Mesenchymal stem cell (in vitro differentiated cells and primary cell): Measurements from ENCODE around the gene CBX2.

Experiments used
- DNase-seq: peaks from one replicate; pipeline ENCODE4 v3.0.0-alpha.2; 2013
- H2AFZ ChIP-seq: one replicate; pipeline ENCODE4 v1.6.1; 2013; ENCODE audit warnings: low read depth, mild to moderate bottlenecking, control low read depth, inconsistent platforms, low read length, moderate library complexity
- H2AK5ac ChIP-seq: 2 replicates; pipeline ENCODE4 v1.6.1; 2013; ENCODE audit warnings: low read length, moderate library complexity, mild to moderate bottlenecking, inconsistent platforms; ENCODE audit not compliant: severe bottlenecking
- H2BK120ac ChIP-seq: one replicate; pipeline ENCODE4 v1.6.1; 2013; ENCODE audit warnings: low read depth, mild to moderate bottlenecking, inconsistent platforms, low read length, moderate library complexity
- H2BK12ac ChIP-seq, 2 experiments: one replicate each; pipeline ENCODE4 v1.6.1; 2013; ENCODE audit warnings: inconsistent platforms in 2 of 2, low read length in 2 of 2, mild to moderate bottlenecking in 2 of 2, moderate library complexity in 2 of 2, control low read depth in 1 of 2
- H2BK15ac ChIP-seq: one replicate; pipeline ENCODE4 v1.6.1; 2013; ENCODE audit warnings: mild to moderate bottlenecking, low read depth, inconsistent platforms; ENCODE audit not compliant: poor library complexity, severe bottlenecking
- H2BK5ac ChIP-seq: 2 replicates; pipeline ENCODE4 v1.6.1; 2013; ENCODE audit warnings: low read depth, mild to moderate bottlenecking, low read length, control low read depth, inconsistent platforms; ENCODE audit not compliant: poor library complexity, severe bottlenecking
- H3K14ac ChIP-seq, 2 experiments: one replicate each; pipeline ENCODE4 v1.6.1; 2013; ENCODE audit warnings: inconsistent platforms in 2 of 2, low read length in 2 of 2, control low read depth in 1 of 2, mild to moderate bottlenecking in 1 of 2, moderate library complexity in 1 of 2
- H3K18ac ChIP-seq, 2 experiments: one replicate each; pipeline ENCODE4 v1.6.1; 2013; ENCODE audit warnings: inconsistent platforms in 2 of 2, low read length in 2 of 2, control low read depth in 1 of 2, low read depth in 1 of 2, mild to moderate bottlenecking in 1 of 2
- H3K23ac ChIP-seq, 2 experiments: one replicate each; pipeline ENCODE4 v1.6.1; 2013; ENCODE audit warnings: inconsistent platforms in 2 of 2, low read length in 2 of 2, mild to moderate bottlenecking in 2 of 2, moderate library complexity in 2 of 2, control low read depth in 1 of 2
- H3K27ac ChIP-seq: 2 replicates; pipeline ENCODE4 v1.5.1; 2013; ENCODE audit warnings: mild to moderate bottlenecking, moderate library complexity, low read length, control low read depth, inconsistent platforms; ENCODE audit not compliant: poor library complexity, severe bottlenecking
- H3K27me3 ChIP-seq, 2 experiments: 2 replicates each; pipeline versions ENCODE4 v1.6.1 to v1.7.0; 2013; ENCODE audit warnings: low read length in 2 of 2, mild to moderate bottlenecking in 2 of 2, moderate library complexity in 2 of 2, control low read depth in 1 of 2, inconsistent platforms in 1 of 2; ENCODE audit not compliant: control insufficient read depth in 1 of 2, insufficient read depth in 1 of 2
- H3K36me3 ChIP-seq, 2 experiments: 2 replicates each; pipeline versions ENCODE4 v1.6.1 to v1.7.0; 2013; ENCODE audit warnings: low read length in 2 of 2, control low read depth in 1 of 2, inconsistent platforms in 1 of 2, low read depth in 1 of 2, mild to moderate bottlenecking in 1 of 2; ENCODE audit not compliant: insufficient read depth in 2 of 2, control insufficient read depth in 1 of 2
- H3K4ac ChIP-seq, 2 experiments: one replicate each; pipeline ENCODE4 v1.6.1; 2013; ENCODE audit warnings: inconsistent platforms in 2 of 2, low read length in 2 of 2, mild to moderate bottlenecking in 2 of 2, moderate library complexity in 2 of 2, control low read depth in 1 of 2, low read depth in 1 of 2
- H3K4me1 ChIP-seq: 2 replicates; pipeline ENCODE4 v1.6.1; 2013; ENCODE audit warnings: low read depth, low read length, control low read depth; ENCODE audit not compliant: control insufficient read depth, insufficient read depth
- H3K4me2 ChIP-seq: 2 replicates; pipeline ENCODE4 v1.6.1; 2013; ENCODE audit warnings: low read length, mild to moderate bottlenecking, inconsistent platforms; ENCODE audit not compliant: poor library complexity, severe bottlenecking
- H3K4me3 ChIP-seq, 2 experiments: 2 replicates each; pipeline versions ENCODE4 v1.5.1 to v1.7.0; 2013; ENCODE audit warnings: low read length in 2 of 2, mild to moderate bottlenecking in 2 of 2, control low read depth in 1 of 2, low read depth in 1 of 2; ENCODE audit not compliant: insufficient read depth in 1 of 2
- H3K79me1 ChIP-seq: replicated peaks from 2 replicates; pipeline ENCODE4 v1.6.1; 2013; ENCODE audit warnings: mild to moderate bottlenecking, control low read depth, low read length, inconsistent platforms; ENCODE audit not compliant: poor library complexity, severe bottlenecking
- H3K9ac ChIP-seq: 2 replicates; pipeline ENCODE4 v1.7.0; 2013; ENCODE audit warnings: mild to moderate bottlenecking, low read length, moderate library complexity
- H3K9me3 ChIP-seq: 2 replicates; pipeline ENCODE4 v1.7.0; 2013; ENCODE audit warnings: mild to moderate bottlenecking, low read length; ENCODE audit not compliant: control insufficient read depth
- H4K8ac ChIP-seq: one replicate; pipeline ENCODE4 v1.6.1; 2013; ENCODE audit warnings: inconsistent platforms, mild to moderate bottlenecking, low read length, moderate library complexity
- H4K91ac ChIP-seq: one replicate; pipeline ENCODE4 v1.6.1; 2013; ENCODE audit warnings: mild to moderate bottlenecking, low read length, inconsistent platforms
- WGBS: methylation state at CpG from one replicate; pipeline ENCODE4 v1.1.7; 2013; ENCODE audit warnings: mixed read lengths; 5-methylcytosine and 5-hydroxymethylcytosine counted together

Gene CBX2

DNA sequence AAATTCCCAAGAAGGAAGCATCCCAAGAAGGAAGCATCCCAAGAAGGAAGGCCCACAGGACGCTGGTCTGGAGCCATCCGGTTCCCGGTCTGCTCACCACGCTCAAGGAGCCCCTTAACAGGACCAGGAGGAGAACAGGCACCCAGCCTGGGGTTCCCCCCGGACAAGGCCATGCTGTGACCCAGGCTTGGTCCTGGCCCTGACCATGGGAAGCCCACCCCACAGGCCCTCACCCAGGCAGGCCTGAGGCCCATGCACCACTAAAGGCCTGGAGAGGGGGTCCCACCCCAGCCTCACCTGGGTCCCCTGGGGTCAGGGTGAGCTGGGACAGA lies 47.5 kb upstream of the CBX2 start:
- no peak overlapping the region for H3K4ac ChIP-seq
- H2BK15ac ChIP-seq = no peak overlapping the region
- no peak overlapping the region for H2AK5ac ChIP-seq
- no peaks in the 10 kb centered on the region for H3K79me1 ChIP-seq
- no peak overlapping the region for H3K27ac ChIP-seq
- H3K36me3 ChIP-seq = no peaks in the 10 kb centered on the region
- DNase-seq = no peak
- H3K9ac ChIP-seq = no peak overlapping the region
- H3K23ac ChIP-seq = no peak overlapping the region
- no peak overlapping the region for H3K14ac ChIP-seq
- no peaks in the 10 kb centered on the region for H3K27me3 ChIP-seq
- H2BK120ac ChIP-seq = no peak overlapping the region
- no peak overlapping the region for H3K4me3 ChIP-seq
- H3K4me1 ChIP-seq = peaks cover 14% of the 10 kb centered on the region
- H2BK12ac ChIP-seq = no peak overlapping the region
- no peak overlapping the region for H3K4me2 ChIP-seq
- H2AFZ ChIP-seq = no peak overlapping the region
- H4K8ac ChIP-seq = no peak overlapping the region
- no peak overlapping the region for H2BK5ac ChIP-seq
- H3K9me3 ChIP-seq = no peaks in the 10 kb centered on the region
- H4K91ac ChIP-seq = no peak overlapping the region
- H3K18ac ChIP-seq = no peak overlapping the region
- 93% methylated on average over 5 of the region's 5 CpGs for WGBS

DNA sequence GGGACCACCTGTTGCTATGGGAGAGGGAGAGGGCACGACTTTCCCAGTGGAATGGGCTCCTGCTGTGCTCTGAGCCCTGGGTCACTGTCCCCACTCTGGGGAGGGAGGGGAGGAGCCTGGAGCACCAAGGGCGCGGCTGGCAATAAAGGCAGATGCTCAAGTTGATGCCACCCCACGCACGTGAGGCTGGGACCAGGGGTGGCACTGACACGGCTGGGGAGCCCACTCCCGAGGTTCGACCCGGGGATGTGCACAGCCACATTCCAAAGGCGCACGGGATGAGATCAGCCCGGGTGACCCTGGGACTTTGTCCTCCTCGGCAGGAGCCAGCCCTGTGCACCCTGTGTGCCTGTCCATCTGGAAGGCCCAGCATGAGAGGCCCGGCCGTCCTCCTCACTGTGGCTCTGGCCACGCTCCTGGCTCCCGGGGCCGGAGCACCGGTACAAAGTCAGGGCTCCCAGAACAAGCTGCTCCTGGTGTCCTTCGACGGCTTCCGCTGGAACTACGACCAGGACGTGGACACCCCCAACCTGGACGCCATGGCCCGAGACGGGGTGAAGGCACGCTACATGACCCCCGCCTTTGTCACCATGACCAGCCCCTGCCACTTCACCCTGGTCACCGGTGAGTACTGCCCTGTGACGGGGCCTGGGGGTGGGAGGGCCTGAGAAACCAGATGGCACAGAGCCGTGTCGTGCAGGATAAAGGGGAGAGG lies 47.0 kb upstream of the CBX2 start, which contains the start of gene ENPP7:
ENPP7 (plus strand) TSS at position 175 of the 715 bp plus-strand sequence; CDS start at position 372, 197 bp downstream.
- Histone ChIP-seq H2BK15ac (no peak within 1 kb of the TSS), H2BK5ac (no peak within 1 kb of the TSS), H3K36me3 (no peaks in the 10 kb centered on the region), H3K4me2 (no peak within 1 kb of the TSS), H3K23ac (no peak within 1 kb of the TSS), H3K9me3 (no peaks in the 10 kb centered on the region), H3K27me3 (no peaks in the 10 kb centered on the region), H4K91ac (no peak within 1 kb of the TSS), H3K9ac (no peak within 1 kb of the TSS), H3K14ac (no peak within 1 kb of the TSS), H2BK12ac (no peak within 1 kb of the TSS), H3K4me3 (no peak within 1 kb of the TSS), H3K18ac (no peak within 1 kb of the TSS), H2AFZ (no peak within 1 kb of the TSS), H4K8ac (no peak within 1 kb of the TSS), H3K79me1 (no peaks in the 10 kb centered on the region), H2BK120ac (no peak within 1 kb of the TSS), H3K4me1 (peaks cover 14% of the 10 kb centered on the region), H3K4ac (no peak within 1 kb of the TSS), H3K27ac (no peak within 1 kb of the TSS), H2AK5ac (no peak within 1 kb of the TSS)
- 89% methylated on average over 33 of the region's 33 CpGs for WGBS
- DNase-seq = no peak

DNA sequence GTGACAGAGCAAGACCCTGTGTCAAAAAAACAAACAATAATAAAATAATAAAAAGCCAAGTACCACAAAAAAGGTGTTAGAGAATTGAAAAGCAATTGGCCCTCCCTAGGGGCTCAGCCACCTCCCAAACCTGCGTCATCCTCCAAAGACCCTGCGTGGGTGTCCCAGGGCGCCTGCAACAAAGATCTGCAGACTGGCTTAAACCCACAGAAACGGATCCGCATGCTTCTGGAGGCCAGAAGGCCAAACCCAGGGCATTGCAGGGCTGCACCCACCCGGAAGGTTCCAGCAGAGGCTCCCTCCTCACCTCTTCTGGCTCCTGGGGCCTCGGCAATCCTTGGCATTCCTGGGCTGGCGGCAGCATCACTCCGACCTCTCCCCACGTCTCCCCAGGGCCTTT lies 45.7 kb upstream of the CBX2 start:
- Histone ChIP-seq H4K91ac (no peak overlapping the region), H2AK5ac (no peak overlapping the region), H2BK120ac (no peak overlapping the region), H3K4me1 (peaks cover 14% of the 10 kb centered on the region), H2BK15ac (no peak overlapping the region), H2AFZ (no peak overlapping the region), H3K4me3 (no peak overlapping the region), H3K9ac (no peak overlapping the region), H3K23ac (no peak overlapping the region), H3K14ac (no peak overlapping the region), H3K9me3 (no peaks in the 10 kb centered on the region), H3K27ac (no peak overlapping the region), H3K27me3 (peaks cover 0 to 11% of the 10 kb centered on the region in 2 experiments), H2BK12ac (no peak overlapping the region), H3K18ac (no peak overlapping the region), H3K4me2 (no peak overlapping the region), H3K79me1 (no peaks in the 10 kb centered on the region), H3K36me3 (no peaks in the 10 kb centered on the region), H2BK5ac (no peak overlapping the region), H3K4ac (no peak overlapping the region), H4K8ac (no peak overlapping the region)
- WGBS = 79% methylated on average over 10 of the region's 10 CpGs
- DNase-seq = no peak

DNA sequence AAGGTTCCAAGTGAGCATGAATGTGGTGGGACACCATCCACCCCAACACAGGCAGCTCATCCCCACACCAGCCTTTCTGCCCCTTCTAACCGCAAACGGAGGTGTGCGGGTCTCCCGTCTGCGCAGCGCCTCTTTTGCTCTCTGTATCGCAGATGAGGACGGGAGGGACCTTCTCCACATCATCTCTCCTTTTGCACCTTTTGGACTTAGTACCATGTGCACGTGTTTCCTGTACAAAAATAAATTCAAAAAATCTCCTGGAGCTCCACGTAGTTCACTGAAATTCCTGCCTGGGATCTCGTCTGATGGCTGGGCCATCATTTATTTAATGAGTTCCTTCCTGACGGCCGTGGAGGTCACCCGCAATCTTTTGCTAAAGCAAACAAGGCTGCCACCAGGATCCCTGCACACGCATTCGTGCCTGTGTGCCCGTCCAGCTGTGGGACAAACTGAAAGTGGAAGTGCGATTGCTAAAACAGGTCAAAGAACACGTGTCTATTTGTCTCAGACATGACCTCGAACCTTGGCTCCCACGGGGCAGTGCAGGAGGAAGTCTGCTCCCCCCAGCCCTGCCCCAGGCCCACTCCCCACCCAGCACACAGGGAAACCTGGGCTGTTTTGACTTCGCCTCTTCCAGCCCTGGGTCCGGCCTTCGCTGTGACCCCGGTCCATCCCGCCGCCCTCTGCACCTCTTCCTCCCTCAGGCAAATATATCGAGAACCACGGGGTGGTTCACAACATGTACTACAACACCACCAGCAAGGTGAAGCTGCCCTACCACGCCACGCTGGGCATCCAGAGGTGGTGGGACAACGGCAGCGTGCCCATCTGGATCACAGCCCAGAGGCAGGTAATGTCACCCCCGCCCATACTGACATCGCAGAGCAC lies 44.9 kb upstream of the CBX2 start:
- Histone ChIP-seq H3K27me3 (peaks cover 0 to 19% of the 10 kb centered on the region in 2 experiments), H3K4ac (peak overlapping the region in 1 of 2 experiments; percentile 10), H3K27ac (no peak overlapping the region), H3K4me2 (no peak overlapping the region), H2AK5ac (no peak overlapping the region), H4K91ac (peak overlapping the region; percentile 63), H2BK120ac (no peak overlapping the region), H3K36me3 (no peaks in the 10 kb centered on the region), H2AFZ (no peak overlapping the region), H2BK5ac (no peak overlapping the region), H2BK12ac (no peak overlapping the region), H3K4me1 (peaks cover 17% of the 10 kb centered on the region), H3K79me1 (no peaks in the 10 kb centered on the region), H3K23ac (no peak overlapping the region), H3K14ac (peak overlapping the region in 1 of 2 experiments; percentile 26), H3K9ac (no peak overlapping the region), H3K4me3 (peak overlapping the region in 1 of 2 experiments; percentile 51), H2BK15ac (no peak overlapping the region), H3K9me3 (no peaks in the 10 kb centered on the region), H4K8ac (peak overlapping the region; percentile 55), H3K18ac (no peak overlapping the region)
- DNase-seq = peak; percentile 38
- WGBS = 76% methylated on average over 35 of the region's 35 CpGs
